Ascending aorta (tissue), 2 donors: Measurements from ENCODE around the gene TADA1. TPM values are rescaled to one million over a fixed set of nuclear protein-coding genes. Genes with fewer than 3 reads are reported as not detected.

ENCODE experiments used
- DNase-seq, 2 donors: peaks; one replicate each; pipeline ENCODE4 v3.0.0-alpha.2; 2019; ENCODE audit warnings: low spot score in 2 of 2
- H3K27ac ChIP-seq, 2 donors: fragments of 200-600 bp; sonication (generic); one replicate each; pipeline ENCODE4 v1.5.1; 2016 to 2017; ENCODE audit warnings: mild to moderate bottlenecking in 1 of 2
- H3K27me3 ChIP-seq: fragments of 200-600 bp; sonication (generic); one replicate; pipeline ENCODE4 v1.5.1; 2017
- H3K36me3 ChIP-seq, 2 donors: fragments of 200-600 bp; sonication (generic); one replicate each; pipeline ENCODE4 v1.5.1; 2016
- H3K4me1 ChIP-seq, 2 donors: fragments of 200-600 bp; sonication (generic); one replicate each; pipeline ENCODE4 v1.5.1; 2016 to 2017; ENCODE audit warnings: mild to moderate bottlenecking in 1 of 2
- H3K4me3 ChIP-seq, 2 donors: fragments of 200-600 bp; sonication (generic); one replicate each; pipeline ENCODE4 v1.5.1; 2016 to 2017; ENCODE audit warnings: mild to moderate bottlenecking in 1 of 2
- H3K9me3 ChIP-seq, 2 donors: fragments of 200-600 bp; sonication (generic); one replicate each; pipeline ENCODE4 v1.5.1; 2016
- CTCF ChIP-seq, 3 experiments: fragments of 200-600 bp in 2 of 3; fragments of 450-650 bp in 1 of 3; sonication (generic) in 2 of 3; IDR thresholded peaks; one replicate each; pipeline ENCODE4 v1.5.1; 2016 to 2019; ENCODE audit warnings: antibody characterized with exemption in 3 of 3, mild to moderate bottlenecking in 1 of 3, moderate library complexity in 1 of 3
- intact Hi-C: fragments of 100-400 bp; cut with DNase I; formaldehyde crosslinking; loops from one replicate; pipeline ENCODE4 v1.15.1; 2023
- total RNA-seq: library from RNA; depleted of rRNA; stranded (reverse); fragments of >200 nt; gene quantifications from one replicate; pipeline ENCODE4 v1.1.0, GENCODE V29; 2016

Gene TADA1
- 12.8 TPM for total RNA-seq

GRCh38 chr1:166875734-166876539 is at the start of gene TADA1:
Gene TADA1 (minus strand): TSS chr1:166876264. CDS start chr1:166876233, 31 bp downstream.
- Histone ChIP-seq H3K27ac (peak within 1 kb of the TSS; percentile 84 to 88), H3K4me3 (peak within 1 kb of the TSS; percentile 78 to 82), H3K36me3 (no peaks in the 10 kb centered on the region), H3K4me1 (peaks cover 5 to 7% of the 10 kb centered on the region in 2 donors), H3K9me3 (no peaks in the 10 kb centered on the region), H3K27me3 (no peaks in the 10 kb centered on the region)
- intact Hi-C loops = loop anchor here (1.0 to 2.0 kb wide), 3 partner anchors 37 to 677 kb away; partner anchors contain the start of genes CREG1, POGK and POU2F1
- TF ChIP-seq CTCF (IDR thresholded peaks at IDR 0.05) = peak in 1 of 3 experiments; percentile 24
- peak; percentile 93 to 99 for DNase-seq

GRCh38 chr1:166924823-166925541 is 48.9 kb upstream of the TADA1 start:
- Histone ChIP-seq H3K4me3 (no peak overlapping the region), H3K36me3 (no peaks in the 10 kb centered on the region), H3K4me1 (no peaks in the 10 kb centered on the region), H3K27ac (no peak overlapping the region), H3K27me3 (peaks cover 4% of the 10 kb centered on the region), H3K9me3 (no peaks in the 10 kb centered on the region)
- DNase-seq = no peak
- intact Hi-C loops = no loop called here
- no peak for TF ChIP-seq CTCF (IDR thresholded peaks at IDR 0.05)

- no peak for TF ChIP-seq CTCF (IDR thresholded peaks at IDR 0.05)
- intact Hi-C loops = no loop called here
- DNase-seq = no peak
- H3K27ac ChIP-seq = no peak overlapping the region
- H3K4me3 ChIP-seq = peak overlapping the region; percentile 35 to 64
- H3K36me3 ChIP-seq = no peaks in the 10 kb centered on the region
- no peaks in the 10 kb centered on the region for H3K4me1 ChIP-seq
- H3K27me3 ChIP-seq = peaks cover 4% of the 10 kb centered on the region
- H3K9me3 ChIP-seq = no peaks in the 10 kb centered on the region
Observed at GRCh38 chr1:166920561-166921475, 44.8 kb upstream of the TADA1 start.

- no peaks in the 10 kb centered on the region for H3K4me1 ChIP-seq
- no peak overlapping the region for H3K27ac ChIP-seq
- H3K4me3 ChIP-seq = no peak overlapping the region
- DNase-seq = no peak
- H3K9me3 ChIP-seq = no peaks in the 10 kb centered on the region
- H3K27me3 ChIP-seq = peaks cover 4% of the 10 kb centered on the region
- no peak for TF ChIP-seq CTCF (IDR thresholded peaks at IDR 0.05)
- H3K36me3 ChIP-seq = no peaks in the 10 kb centered on the region
- intact Hi-C loops = no loop called here
Observed at GRCh38 chr1:166918956-166919316, 42.9 kb upstream of the TADA1 start.
